HG02759 (cell line): Measurements from ENCODE around the gene HDAC4.

Source experiments
- ATAC-seq: cut with Tn5 transposase; IDR thresholded peaks from one replicate; pipeline ENCODE4 v1.9.1; 2021; ENCODE audit warnings: mild to moderate bottlenecking, moderate library complexity; ENCODE audit not compliant: unreplicated experiment

The HDAC4 gene

DNA sequence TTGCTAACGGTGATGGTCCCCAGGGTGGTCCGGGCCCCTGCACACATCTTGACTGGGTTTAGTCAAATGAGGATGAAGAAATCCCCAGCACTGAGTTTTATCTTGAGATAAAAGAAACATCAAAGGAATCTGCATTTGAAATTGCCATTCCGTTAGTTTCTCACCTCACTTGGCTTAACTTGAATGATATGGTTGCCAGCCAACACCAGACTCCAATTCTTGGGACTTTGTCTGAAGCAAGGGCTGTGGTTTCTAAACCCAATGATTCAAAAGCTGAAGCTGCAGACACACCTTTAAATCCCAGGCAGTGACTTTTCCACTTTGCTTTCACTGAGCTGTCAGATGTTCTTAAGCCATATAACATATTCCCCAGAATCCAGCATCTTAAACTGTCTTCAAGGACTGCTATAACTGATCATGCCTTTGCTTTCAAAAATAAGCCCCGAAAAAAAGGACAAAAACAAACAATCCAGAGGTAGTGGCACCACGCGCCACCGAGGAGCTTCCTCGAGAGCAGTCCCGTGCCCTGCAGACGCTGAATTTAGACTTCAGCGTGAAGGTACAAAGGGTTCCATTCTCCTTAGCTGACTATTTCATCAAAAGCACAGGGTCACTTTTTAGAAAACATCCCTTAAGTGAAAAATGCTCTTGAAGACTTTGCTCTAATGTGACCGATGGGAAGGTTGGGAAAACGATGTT lies 189.3 kb downstream of the HDAC4 start:
- ATAC-seq, result no peak

DNA sequence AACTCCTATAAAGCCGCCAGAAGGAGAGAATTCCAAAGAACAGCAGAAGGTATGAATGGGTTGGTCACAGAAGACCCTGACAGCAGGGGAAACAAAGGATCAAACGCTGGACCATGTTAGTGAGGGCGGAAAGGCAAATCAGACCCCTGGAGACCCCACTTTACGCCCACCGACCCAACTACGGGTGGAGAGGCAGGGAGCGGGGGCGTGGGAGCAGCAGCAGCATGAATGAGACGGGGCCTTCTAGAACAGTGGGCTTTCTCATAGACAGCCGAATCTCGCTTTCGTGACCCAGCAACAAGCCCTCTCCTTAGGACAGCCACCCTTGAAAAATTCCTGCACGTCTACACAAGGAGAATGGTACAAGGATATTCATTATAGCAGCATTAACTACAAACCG lies 191.0 kb downstream of the HDAC4 start:
- ATAC-seq, result no peak

DNA sequence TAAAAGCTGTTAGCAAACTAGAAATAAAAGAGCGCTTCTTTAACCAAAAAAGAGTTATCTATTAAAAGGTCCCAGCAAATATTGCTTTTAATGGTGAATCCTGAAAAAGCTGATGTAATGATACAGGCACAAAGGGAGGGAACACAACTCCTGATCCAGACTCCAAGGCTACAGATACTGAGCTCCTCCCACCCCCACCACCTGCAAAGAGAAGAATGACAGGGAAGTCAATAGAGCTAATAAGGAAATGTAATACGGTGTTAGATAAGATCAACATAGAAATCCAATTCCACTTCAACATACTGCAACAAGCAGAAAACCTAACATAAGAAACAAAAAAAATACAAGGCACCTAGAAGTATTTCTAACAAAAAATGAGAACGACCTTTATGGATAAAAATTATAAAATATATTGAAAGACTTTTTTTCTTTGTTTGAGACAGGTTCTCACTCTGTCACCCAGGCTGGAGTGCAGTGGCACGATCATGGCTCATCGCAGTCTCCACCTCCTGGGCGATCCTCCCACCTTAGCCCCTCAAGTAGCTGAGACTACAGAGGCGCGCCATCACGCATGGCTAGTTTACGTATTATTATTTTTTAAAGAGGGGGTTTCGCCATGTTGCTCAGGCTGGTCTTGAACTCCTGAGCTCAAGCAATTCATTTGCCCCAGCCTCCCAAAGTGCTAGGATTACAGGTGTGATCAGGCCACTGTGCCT lies 192.2 kb downstream of the HDAC4 start:
- no peak for ATAC-seq

DNA sequence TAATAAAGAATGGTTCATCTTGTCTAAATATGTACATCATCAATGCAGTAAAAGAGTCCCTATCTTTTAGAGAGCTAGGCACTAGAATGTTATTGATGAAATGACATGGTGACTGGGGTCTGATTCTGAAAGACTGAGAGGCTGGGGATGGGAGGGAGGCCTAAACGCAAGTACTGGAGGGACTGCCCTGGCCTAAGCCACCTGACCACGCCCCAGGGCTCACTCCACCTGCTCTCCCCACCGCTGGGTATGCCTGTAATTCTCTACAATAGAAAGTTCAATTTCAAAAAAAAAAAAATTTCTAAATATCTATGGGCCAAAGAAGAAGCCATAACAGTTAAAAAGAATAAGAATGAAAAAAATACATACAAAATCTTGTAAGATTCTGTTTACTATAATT lies 194.0 kb downstream of the HDAC4 start:
- ATAC-seq, result no peak

DNA sequence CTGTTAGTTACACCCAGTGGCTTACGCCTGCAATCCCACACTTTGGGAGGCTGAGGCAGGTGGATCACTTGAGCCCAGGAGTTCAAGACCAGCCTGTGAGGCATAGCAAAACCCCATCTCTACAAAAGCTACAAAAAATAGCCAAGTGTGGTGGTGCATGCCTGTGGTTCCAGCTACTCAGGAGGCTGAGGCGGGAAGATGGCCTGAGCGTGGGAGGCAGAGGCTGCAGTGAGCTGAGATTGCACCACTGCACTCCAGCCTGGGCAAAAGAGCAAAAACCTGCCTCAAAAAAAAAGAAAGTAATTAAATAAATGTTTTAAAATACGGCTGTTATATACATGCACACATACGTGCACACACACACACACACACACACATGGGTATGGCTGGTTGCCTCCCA lies 194.8 kb downstream of the HDAC4 start:
- no peak for ATAC-seq

DNA sequence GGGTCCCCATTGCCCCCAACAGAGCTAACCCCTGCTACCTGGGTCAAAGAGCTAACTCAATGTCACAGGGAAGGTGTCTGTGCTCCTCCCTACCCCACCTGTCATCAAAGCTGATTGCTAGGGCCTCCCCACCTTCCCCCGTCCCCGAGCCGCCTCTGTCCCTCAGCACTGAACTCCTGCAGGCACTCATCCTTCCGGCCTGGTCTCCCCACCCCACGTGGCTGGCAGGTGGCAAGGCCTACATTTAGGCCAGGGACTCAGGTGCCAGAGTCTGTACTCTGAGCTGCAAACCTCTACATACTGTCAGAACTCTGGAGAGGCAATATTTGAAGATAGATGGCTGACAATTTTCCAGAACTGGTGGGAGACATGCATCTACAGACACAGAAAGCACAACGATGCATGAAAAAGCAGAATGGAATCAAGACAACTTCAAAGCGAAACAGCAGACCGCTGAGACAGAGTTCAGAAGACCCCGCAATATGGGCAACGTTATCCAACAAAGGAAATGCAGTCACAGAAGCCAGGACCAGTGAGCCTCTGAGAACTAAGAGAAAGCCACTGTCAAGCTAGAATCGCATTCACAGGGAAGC lies 195.8 kb downstream of the HDAC4 start:
- no peak for ATAC-seq

DNA sequence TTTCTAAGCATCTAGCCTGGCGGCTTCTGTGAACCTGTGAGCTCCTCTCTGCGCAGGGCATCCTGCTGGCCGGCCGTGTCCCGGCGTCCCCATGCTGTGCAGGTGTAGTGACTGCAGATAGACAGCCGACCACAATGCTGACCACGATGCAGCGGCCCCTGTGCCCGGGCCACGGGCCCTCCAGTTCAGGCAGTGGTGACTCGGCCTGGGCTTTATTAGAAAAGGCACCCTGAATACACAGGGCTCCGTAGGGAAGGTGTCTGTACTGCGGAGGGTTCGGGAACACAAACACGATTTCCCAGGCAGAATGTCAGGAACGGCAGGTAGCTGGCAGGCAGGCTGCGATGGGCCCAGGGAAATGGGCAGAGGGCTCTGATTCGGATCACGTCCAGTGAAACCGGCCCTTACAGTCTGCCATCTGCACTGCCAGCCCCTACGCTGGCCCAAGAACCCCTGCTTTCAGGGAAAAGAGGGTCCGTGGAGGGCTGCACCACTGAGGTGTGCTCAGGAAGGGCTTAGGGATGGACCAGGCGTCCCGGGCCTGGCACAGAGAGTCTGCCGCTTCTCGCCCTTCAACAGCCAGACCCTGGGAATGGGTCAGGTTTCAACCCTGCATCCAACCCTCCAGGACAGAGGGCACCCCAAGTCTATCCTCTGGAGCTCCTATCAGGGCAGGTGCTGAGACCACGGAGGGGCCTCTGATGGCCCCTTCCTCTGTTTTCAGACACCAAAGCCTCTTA lies 196.5 kb downstream of the HDAC4 start:
- ATAC-seq, result no peak

DNA sequence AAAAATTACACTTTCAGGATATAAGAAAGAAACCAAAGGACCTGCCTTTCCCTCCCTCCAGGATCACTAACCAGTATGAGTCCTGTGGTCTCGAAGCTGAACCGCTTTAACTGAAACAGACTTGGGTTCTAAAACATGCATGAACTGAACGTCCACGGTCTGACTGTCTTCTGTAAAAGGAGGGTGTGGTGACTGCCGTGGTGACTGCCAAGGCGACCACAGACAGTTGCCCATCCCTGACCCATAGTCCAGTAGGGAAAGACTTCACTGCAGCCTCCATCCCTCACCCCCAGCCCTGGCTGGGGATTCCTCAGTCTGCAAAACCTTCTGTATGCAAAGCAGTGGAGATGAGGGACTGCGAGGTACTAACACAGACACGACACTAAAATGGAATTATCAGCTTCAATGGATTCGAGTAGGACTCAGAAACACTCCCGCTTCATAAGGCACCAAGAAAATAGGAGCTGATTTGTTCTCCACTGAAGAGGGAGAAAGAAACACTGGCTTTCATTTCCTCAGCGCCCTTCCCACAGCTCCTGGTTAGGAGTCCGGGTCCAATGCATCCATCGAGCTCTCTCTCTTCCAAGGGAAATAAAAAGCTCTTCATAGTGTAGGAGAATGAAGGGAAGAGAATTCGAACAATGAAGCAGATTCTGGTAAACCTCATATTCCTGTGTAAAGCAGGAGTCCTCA lies 197.2 kb downstream of the HDAC4 start:
- no peak for ATAC-seq

DNA sequence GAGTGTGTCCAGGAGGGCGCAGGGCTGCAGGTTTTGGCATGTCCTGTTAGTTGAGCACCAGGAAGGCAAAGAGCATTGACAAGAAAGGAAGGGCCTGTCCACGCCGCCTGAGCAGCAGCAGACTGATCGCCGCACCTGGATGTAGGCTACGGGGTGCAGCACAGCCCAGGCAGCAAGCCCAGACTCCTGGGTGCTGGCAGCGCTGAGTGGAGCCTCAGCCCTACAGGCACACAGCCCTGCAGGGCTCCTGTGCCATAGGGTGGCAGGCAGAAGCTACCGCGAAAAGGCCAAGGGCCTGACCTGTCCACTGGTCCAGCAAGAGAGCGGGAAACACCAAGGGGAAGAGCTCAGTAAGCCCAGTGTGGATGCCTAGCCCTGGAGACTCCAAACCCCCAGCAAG lies 198.0 kb downstream of the HDAC4 start:
- ATAC-seq, result no peak

DNA sequence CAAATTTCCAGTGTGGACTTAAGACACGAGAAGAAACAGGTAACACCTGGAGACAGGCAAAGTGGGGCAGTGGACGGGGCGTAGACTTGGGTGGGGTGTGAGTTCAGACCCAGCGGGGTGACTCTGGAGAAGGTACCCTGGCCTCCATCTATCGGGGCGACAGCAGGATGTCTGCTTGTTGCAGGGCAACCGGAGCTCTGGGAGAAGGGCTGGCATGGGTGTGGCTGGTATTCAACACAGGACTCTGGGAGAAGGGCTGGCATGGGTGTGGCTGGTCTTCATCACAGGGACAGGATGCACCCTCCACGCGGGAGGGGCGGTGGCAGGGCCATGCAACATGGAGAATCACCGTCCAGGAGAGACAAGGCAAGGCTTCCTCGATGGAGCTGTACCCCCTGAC lies 198.5 kb downstream of the HDAC4 start:
- ATAC-seq, result no peak

DNA sequence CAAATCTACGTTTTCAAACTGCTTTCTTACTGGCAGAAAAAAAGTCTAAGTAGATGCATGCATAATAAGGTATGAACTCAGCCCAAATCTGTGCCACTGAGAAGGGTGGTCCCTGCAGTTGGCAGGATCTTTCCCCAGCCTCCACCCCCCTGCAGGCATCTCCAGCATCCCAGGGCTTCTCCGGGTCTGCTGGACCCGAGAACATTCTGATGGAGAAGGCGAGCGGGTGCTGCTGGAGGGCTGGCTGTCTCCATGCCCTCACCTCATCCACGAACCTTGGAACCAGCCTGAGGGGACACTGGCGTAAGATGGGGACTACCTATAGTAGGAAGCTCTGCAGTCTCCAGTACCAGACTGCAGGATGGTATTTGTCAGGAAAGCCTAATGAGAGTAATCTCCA lies 198.9 kb downstream of the HDAC4 start:
- ATAC-seq, result no peak

DNA sequence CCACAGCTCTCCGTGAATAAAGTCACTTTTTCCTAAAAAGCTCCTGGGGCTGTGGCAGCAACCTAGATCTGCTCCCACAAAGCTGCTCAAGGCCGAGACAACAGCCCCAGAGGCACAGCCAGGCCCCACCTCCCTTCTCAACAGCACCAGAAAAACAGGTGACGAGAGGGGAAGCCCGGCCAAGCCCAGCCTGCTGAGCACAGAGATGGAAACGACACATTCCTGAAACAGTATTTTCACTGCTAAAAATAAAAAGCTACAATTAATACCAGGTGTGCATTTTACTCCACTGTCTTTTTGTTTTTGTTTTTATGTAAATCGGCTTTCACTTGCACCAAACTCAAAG lies 199.3 kb downstream of the HDAC4 start:
- ATAC-seq, result no peak

DNA sequence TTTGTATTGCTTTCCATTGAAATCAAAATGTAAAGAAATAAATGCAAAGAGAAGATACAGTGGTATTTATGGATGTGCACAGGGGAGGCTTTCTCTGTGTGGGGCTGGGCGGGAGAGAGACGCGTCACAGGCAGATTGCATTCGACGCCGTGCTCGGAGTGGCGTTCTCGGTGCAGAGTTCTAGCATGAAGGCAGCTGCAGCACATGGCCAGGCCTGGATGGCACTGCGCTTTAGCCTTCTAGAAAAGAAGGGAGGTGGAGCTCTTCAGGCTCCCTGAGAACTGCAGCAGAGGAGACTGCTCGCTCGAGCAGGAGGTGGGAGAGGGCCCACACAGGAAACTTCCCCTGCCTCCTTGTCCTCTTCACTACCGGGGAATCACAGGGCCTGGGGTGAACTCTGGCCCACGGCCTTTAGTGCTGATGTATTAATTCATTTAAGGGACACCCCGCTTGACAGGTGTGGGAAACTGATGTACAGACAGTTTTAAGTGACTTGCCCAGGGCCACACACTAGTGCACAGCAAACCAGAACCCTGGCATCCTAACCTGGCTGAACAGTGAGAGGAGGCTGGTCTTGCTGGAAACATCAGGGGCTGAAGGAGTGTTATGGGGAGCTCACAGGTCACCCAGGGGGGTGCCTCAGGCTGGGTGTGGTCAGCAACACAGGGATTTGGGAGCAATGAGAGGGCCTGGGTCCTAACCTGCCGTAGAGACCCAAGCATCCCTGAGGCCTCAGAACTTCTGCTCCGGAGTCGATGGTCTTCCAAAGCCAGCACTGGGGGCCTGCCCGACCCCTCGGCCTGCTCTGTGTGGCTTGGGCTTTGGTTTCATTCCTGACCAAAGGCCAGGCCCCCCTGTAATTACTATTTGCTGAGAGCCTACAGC lies 199.9 kb downstream of the HDAC4 start:
- no peak for ATAC-seq

DNA sequence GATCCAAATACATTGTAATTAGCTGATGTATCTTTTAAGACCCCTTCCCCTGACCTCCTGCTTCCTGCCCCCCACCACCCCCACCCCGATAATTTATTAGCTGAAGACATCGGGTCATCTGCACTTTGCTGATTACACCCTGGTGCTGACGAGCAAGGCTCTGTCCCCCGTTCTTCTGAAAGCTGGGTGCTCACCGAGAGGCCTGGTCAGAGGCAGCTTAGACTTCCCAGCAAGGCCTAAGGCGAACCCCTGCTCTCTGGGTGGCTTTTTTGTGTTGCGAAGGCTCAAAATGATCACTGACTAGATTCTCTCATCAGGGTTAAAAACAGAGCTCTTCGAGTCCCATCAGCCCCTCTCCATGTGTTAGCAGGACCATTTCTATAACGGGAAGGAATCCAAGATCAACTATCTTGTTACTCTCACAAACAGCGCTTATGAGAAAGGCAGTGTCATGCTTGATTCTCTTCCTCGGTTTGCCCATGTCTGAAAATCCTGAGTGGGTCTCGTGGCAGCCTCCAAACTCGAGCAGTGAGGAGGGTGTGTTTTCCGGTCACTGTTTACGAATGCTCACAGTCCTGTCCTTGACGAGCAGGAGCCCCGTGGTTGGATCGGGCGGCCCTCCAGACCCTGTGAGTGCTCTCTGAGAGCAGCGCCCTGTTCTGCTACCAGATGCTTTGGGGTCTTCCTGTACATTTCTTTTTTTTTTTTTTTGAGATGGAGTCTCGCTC lies 201.6 kb downstream of the HDAC4 start:
- ATAC-seq, result no peak

DNA sequence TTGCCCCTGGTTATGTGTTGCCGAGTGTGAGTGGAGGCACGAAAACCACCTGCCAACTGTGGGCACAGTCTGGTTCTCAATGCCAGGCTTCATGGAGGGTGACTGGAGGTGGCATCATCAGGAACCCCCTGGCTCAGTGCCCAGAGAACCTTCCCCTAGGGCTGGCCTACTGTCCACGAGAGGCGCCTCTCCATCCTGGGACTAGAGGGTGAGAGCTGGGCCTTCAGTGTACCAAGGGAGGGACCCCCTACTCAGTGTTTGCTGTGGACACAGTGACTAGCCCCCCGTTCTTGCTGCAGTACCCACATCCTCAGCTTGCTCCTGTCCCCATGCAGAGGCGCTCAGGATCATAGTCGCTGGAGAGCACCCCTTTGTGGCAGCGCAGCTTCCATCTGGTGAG lies 202.6 kb downstream of the HDAC4 start:
- no peak for ATAC-seq

DNA sequence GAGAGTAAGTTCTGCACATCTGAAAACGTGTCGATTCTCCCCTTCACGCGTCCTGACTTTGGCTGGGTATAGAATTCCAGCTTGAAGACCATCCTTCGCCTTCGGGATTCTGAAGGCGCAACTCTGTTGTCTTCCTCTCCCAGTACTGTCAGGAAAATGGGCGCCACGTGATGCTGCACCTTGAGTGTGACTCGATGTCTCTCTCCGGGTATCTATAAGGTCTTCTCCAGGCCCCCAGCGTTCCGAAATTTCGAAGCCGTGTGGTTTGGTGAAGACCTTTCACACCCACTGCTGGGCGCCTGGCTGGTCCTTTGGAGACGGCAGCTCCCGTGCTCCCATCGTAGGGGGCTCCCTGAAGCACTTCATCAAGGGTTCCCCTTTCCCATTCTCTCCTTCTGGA lies 203.7 kb downstream of the HDAC4 start:
- ATAC-seq, result no peak

DNA sequence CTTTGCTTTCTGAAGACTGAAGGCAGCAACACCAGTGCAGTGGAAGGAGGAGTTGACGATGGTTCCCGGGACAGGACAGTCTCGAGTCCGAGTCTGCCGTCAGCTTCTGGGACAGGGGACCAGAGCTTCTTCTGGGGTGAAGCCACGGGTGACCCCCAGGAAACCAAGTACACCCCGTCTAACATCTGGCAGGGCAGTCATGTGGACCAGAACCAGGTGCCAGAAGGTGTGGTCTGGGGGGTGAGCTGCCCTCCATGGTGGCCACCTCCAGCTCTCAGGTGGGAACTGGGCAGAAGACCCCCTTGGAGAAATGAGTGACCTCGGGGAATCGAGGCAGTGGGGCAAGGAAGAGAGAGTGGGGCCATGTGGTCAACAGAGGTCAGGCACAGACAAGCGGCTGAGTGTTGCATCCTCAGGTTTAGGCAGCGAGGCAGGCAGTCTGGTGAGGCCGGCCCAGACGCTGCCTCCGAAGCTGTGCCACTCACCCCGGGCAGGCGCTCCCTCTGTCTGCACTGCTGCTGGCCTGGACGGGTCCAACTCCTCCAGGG lies 204.3 kb downstream of the HDAC4 start:
- no peak for ATAC-seq

DNA sequence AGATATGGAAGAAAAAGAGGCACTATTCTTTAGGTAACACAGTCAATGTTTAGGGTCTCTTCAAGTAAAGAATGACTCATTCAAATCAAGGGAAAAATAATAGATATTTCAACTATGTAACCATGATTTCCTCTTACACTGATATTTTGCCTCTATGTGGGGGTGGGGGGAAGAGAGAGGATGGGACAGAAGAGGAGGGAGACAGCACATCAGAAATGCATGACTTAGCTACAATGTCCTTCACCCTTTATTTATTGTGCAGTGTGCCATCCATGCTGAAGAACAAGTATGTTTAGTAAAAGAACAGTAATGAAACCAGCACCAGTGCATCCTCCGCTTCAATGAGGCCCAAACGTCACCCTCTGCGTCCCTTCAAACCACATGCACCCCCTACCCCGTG lies 204.8 kb downstream of the HDAC4 start:
- no peak for ATAC-seq

DNA sequence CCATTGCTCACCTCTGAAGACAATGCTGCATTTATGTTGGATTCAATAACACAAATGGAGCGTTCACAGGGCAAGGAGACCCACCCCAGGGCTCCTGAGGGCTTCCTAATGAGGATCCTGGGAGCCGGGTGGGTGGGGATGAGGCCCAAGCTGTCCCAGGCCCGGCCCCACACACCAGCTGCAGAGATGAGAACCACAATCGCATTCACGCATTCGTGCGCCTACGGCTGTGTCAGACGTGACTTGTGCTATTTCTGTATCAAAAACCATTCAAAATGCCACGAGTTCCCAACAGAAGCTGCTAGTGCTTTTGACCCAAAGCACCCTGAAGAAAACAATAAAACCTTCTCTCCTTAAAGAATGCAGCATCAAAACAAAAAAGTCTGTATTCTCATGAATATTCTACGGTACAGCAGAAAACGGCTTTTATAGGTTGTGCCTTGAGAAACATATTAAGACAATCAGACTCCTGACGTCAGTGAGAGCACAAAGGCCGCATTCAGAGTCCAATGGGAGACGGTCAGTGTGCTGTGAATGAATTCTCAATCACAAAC lies 205.4 kb downstream of the HDAC4 start:
- no peak for ATAC-seq
